ENCODE measurements around the gene TMEM114.
"Not testable (repeated sequence)": the region's sequence is repeated elsewhere in the genome, so short reads cannot be mapped to it uniquely, and the experiment has no call there.

Gene TMEM114

GRCh38 chr16:8575399-8575798, 14.9 kb downstream of the TMEM114 start:
- no peak for DNase-seq (ENCODE audit: low spot score)

- peak; percentile 35 for DNase-seq (ENCODE audit: low spot score)
Observed at GRCh38 chr16:8572919-8573724, 17.2 kb downstream of the TMEM114 start.

GRCh38 chr16:8572063-8572918, 18.0 kb downstream of the TMEM114 start:
- no peak for DNase-seq (ENCODE audit: low spot score)

GRCh38 chr16:8571061-8571596, 19.2 kb downstream of the TMEM114 start:
- no peak for DNase-seq (ENCODE audit: low spot score)

DNA sequence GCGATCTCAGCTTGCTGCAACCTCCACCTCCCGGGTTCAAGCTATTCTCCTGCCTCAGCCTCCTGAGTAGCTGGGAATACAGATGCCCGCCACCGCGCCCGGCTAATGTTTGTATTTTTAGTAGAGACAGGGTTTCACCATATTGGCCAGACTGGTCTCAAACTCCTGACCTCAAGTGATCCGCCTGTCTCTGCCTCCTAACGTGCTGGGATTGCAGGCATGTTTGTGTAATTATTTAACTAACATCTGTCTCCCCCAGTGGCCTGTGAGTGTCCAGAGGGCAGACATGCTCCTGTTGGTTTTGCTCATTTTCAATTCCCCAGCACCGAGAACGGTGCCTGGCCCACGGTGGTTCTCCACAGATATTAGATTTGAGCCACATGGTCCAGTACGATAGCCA, 19.9 kb downstream of the TMEM114 start:
- DNase-seq (ENCODE audit: low spot score), result not testable (repeated sequence)

DNA sequence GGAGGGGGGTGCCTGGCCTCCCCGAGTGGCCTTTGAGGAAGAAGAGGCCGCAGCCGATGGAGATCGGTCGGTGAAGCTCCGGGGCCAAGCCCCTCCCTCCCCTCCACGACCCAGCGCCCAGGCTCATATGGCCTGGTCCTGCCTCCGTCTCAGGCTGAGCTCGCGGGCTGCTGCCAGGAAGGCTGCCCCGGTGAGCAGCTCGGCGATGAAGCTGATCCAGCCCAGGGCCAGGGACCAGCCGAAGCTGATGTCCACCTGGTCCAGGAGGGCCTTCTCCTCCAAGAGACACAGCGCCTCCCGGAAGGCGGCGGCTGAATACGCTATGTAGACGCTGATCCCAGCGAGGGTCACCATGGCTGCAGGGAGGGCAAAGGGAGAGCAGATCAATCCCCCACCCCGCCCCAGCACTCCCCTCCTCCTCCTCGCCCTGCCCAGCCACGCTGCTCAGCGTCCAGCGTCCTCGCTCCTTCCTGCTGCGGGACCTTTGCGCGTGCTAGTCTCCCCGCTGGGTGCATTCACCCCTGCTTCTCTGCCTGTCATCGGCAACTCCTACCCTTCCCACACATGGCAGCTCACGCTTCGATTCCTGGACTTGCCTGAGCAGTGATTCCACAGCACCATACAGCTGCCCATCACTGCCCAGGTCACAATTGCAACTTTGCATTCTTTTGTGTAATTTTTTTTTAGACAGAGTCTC, 20.5 kb downstream of the TMEM114 start:
- DNase-seq (ENCODE audit: low spot score), result no peak

- DNase-seq (ENCODE audit: low spot score), result no peak
Observed at GRCh38 chr16:8568231-8568617, 22.1 kb downstream of the TMEM114 start.

DNA sequence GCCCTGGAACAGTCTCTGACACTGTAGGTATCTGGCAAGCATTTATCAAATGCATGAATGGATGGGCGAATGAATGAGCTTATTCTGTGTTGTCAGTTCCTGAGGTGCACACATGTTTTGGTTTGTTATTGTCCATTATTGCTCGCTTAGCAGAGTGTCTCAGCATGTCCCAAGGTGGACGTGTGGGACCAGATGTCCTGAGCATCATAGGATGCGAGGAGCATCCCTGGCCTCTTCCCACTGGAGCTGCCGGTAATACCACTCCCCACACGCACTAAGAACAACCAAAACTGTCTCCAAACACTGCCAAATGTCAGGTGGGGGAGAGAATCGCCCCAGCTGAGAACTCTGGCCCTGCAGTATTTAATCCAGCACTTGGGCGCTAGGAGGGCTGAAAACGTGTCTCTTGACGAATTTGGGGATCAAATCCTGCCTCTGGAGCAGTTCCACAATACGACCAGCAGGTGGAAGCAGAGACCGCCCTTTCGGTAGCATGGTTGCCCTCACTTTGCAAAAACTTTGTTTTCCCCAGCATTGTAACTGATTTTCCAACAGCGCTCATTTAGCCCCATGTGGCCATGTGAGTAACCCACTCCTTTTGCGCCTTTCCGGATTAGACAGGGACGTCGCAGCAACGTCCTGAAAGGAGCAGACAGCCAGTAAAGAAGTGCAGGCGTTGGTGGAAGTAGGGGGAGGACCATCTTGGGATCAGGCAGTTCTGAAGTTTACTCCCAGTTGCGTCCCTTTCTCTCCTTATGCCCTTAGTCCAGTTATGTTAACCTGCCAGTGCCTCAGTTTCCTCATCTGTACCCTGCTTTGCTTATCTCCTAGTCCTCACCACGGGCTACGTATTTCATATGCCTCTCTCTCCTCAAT, 22.7 kb downstream of the TMEM114 start:
- peak; percentile 81 for DNase-seq (ENCODE audit: low spot score)

- DNase-seq (ENCODE audit: low spot score), result no peak
Observed at GRCh38 chr16:8565498-8565897, 24.8 kb downstream of the TMEM114 start.

GRCh38 chr16:8564934-8565345, 25.4 kb downstream of the TMEM114 start:
- DNase-seq (ENCODE audit: low spot score), result no peak

DNA sequence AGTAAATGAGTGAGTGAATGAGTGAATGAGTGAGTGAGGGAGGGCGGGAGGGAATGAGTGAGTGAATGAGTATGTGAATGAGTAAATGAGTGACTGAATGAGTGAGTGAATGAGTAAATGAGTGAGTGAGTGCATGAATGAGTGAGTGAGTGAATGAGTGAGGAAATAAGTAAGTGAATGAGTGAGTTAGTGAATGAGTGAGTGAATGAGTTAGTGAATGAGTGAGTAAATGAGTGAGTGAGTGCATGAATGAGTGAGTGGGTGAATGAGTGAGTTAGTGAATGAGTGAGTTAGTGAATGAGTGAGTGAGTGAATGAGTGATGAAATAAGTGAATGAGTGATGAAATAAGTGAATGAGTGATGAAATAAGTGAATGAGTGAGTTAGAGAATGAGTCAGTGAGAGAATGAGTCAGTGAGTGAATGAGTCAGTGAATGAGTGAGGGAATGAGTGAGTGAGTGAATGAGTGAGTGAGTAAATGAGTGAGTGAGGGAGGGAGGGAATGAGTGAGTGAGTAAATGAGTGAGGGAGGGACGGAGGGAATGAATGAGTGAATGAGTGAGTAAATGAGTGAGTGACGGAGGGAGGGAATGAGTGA, 26.3 kb downstream of the TMEM114 start:
- not testable (repeated sequence) for DNase-seq (ENCODE audit: low spot score)

DNA sequence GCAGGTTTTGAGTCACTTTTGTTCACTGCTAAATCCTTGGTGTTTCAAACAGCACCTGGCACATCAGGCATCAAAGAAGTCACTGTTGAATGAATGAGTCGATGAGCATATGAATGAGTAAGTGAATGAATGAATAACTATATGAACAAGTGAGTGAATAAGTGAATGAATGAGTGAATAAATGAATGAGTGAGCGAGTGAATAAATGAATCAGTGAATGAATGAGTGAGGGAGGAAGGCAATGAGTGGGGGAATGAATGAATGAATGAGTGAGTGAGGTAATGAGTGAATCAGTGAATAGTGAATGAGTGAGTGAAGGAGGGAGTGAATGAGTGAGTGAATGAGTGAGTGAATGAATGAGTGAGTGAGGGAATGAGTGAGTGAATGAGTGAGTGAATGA, 28.8 kb downstream of the TMEM114 start:
- DNase-seq (ENCODE audit: low spot score), result no peak

- no peak for DNase-seq (ENCODE audit: low spot score)
Observed at GRCh38 chr16:8555400-8555799, 34.9 kb downstream of the TMEM114 start.

GRCh38 chr16:8554881-8555280, 35.4 kb downstream of the TMEM114 start:
- DNase-seq (ENCODE audit: low spot score), result no peak

GRCh38 chr16:8554022-8554421, 36.3 kb downstream of the TMEM114 start:
- DNase-seq (ENCODE audit: low spot score), result no peak

DNA sequence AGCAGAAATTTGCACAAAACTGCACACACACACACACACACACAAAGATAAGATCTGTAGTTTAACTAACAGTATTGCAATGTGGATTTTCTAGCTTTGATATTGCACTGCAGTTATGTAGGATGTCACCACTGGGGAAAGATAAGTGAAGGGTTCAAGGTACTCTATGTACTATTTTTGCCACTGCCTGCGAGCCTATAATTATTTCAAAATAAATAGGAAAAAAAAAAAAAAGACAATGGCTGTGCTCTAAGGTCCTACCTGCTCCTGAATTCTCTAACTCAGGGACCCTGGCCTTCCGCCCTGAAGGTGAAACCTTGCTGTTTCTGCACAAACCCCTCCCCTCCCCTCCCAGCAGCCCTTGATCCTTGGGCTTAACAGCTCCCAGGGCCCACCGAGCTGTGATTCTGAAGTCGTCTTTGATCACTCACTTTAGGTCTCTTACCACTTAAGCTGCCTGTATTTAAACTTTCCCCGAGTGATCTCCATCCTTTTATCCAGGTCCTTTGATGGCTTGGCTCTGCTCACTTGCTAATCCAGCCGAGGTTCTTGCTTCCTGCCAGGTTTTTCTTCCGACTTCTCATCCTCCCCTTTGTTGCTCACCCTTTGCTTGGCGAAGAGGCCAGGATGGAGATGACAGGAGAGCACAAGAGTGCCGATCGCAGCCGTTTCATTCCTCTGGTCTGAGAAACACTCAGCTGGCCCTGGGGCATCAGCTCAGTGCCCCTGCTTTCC, 37.7 kb downstream of the TMEM114 start:
- DNase-seq (ENCODE audit: low spot score), result no peak

DNA sequence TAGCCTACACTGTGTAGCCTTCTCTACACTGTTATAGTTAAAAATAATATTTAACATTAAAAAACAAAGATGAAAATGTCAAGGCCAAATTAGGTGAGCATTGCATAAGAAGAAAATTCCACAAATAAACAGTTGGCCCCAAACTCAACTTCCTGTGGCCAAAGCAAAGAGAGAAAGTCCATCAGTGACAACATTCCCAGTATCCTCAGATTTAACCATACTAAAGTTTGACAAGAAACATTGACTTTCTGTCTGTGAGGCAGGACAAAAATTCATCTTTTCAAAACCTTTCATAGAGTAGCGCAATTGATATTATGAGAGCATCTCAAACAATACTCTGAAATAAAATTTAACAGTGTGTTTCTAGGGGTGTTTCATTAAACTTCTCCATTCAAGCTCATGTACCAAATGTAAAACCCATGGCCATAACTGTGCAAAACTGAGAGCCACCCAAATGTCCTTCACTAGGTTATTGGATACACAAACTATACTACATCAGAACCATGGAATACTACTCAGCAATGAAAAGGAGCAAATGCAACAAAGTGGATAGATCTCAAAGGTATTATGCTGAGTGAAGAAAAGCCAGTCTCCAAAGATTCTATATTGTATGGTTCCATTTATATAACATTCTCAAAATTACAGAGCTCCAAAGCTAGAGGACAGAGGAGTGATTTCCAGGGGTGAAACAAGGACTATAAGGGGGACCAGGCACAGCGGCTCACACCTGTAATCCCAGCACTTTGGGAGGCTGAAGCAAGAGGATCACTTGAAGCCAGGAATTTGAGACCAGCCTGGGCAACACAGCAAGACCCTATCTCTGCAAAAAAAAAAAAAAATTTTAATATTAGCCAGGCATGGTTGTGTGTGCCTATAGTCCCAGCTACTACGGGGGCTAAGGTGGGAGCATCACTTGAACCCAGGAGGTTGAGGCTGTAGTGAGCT, 38.7 kb downstream of the TMEM114 start:
- DNase-seq (ENCODE audit: low spot score), result no peak

GRCh38 chr16:8550728-8551387, 39.5 kb downstream of the TMEM114 start:
- DNase-seq (ENCODE audit: low spot score), result no peak

Measured in hematopoietic multipotent progenitor cell treated with erythropoietin and hydrocortisone succinate and interleukin-3 and kit ligand, for 15 days (in vitro differentiated cells).